OCI-LY7 (cell line): Measurements from ENCODE around the gene CIB4.

Experiments used
- CTCF ChIP-seq: fragments of 200-600 bp; sonication (generic); conservative IDR thresholded peaks from 2 replicates; pipeline ENCODE4 v1.5.1; 2014; ENCODE audit warnings: mild to moderate bottlenecking, antibody characterized with exemption, low read length, moderate library complexity, mixed read lengths
- EZH2phosphoT487 ChIP-seq: fragments of 200-600 bp; sonication (generic); IDR thresholded peaks from 2 replicates; pipeline ENCODE4 v1.6.1; 2018; ENCODE audit warnings: low read depth, borderline replicate concordance, mild to moderate bottlenecking, mixed run types, antibody characterized with exemption, low read length, moderate library complexity, mixed read lengths

DNA sequence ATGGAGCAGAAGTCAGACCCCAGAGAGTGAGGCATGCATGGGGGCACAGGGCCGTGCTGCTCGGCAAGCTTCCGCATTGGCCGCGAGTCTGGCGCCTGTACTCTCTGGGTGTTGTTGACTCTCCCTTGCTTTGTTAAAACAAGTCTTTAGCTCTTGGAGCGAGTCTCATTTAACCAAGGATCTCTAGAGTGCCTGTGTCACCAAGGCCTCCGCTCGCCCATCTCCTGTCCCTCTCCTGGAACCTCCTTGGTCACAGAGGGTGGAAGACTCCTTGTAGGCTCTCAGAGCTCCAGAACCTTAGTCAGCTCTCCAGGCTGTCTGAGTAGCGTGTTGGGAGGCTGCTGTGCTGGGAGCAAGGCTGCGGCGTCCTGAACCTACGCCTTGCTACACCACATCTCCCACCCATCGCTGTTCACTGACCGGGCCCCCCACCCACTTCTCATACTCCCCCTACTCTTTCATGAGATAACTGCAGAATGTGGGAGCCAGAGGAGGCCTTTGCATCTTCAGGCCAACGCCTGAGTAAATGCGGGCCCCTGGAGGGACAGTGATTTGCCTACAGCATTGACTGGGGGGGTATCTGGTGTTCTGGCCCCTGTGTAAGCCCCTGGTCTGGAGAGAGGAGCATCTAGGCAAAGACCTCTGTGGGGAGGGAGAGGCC lies 66.1 kb downstream of the CIB4 start:
- TF ChIP-seq EZH2phosphoT487 (no peak), CTCF (no peak)
